GM18907 (cell line): ENCODE measurements around the gene VWA5B1.

Experiments used
- ATAC-seq: cut with Tn5 transposase; IDR thresholded peaks from one replicate; pipeline ENCODE4 v1.9.1; 2021; ENCODE audit warnings: mild to moderate bottlenecking, moderate library complexity; ENCODE audit not compliant: unreplicated experiment

The VWA5B1 gene

DNA sequence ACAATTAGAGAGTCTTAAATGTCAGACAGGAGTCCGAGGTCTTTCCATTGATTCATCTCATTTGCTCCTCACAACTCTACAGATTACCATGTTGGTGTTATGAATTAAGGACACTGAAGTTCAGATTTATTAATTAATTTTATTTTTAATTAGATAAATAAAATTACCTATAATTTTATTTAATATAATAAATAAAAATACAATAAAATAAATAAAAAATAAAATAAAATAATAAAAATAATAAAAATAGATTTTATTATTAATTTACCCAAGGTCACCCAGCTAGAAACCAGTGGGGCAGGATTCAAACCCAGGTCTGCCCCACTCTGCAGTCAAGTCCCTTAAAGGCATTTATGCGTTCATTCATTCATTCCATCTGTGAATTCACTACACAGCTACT is 72.2 kb downstream of the VWA5B1 start:
- ATAC-seq = no peak

DNA sequence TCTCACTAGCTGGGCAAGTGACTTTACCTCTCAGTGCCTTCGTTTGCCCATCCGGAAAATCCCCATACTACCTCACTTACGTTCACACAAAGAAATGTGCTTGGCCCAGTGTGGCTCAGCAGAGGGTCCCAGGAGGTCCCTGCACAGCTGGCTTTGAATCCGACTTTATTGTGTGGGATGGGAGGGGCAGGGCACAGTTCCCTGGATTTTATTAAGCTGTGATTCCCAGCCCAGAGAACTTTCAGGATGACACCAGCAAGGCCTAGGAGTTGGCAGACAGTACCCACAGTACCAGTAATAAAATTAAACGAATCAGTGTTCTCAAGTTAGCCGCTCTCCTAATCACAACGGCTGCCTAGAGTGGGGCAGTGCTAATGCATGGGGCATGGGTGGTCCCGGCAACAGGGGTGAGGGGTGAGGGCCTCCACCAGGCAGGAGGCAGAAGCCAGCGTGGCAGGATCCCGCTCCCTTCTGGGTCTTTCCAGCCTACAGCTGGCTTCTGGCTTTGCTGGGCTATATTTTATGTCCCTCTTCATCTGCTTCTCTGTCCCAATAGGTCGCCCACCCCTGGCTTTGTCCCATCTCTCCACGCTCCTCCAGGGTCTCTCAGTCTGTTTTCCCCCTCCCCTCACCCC is 74.9 kb downstream of the VWA5B1 start:
- ATAC-seq = no peak

DNA sequence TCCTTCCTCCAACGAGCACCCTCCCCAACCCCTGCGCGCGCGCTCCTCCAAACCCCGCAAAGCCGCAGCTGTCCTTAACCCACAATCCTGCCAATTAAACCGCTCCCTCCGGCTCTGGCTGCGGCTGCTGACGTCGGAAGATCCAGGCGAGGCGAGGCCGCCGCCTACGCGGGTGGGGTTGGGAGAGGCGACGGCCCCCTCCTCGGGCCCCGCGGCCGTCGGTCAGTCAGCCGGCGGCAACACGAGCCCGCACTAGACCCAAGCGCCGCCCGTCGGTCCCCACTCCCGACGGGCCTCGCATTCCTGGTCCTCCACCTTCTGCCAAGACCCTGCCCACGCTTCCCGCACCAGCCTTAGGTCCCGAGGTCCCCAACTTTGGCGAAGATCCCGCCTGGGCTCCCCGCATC is 75.4 kb downstream of the VWA5B1 start:
- ATAC-seq = no peak

DNA sequence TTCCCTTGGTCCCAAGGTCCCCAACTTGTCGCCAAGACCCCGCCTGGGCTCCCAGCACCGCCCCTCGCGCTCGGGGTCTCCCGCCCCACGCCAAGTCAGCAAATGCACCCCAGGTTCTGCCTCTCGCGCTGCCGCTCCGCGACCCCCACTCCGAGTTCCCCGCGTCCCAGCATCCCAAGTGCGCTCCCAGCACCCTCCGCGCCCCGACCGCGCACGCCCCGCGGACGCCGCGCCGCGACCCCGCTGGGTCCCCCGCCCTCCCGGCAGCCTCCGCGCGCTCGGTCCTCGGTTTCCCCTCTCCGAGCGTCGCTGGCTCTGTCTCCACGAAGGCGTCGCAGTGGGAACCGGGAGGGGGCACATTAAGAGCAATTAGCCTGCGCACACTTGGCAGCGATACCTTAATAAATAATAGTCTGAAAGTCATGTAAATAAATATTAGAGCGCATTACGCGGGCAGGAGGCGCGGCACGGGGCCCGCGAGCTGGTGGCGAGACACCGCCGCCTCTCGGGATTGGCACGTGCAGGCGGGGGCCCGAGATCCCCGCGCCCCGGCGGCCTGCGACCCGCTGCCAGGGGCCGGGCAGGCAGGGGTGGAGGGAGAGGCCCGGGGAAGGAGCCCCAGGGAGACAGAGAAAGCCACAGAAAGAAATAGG is 75.9 kb downstream of the VWA5B1 start:
- ATAC-seq = no peak

DNA sequence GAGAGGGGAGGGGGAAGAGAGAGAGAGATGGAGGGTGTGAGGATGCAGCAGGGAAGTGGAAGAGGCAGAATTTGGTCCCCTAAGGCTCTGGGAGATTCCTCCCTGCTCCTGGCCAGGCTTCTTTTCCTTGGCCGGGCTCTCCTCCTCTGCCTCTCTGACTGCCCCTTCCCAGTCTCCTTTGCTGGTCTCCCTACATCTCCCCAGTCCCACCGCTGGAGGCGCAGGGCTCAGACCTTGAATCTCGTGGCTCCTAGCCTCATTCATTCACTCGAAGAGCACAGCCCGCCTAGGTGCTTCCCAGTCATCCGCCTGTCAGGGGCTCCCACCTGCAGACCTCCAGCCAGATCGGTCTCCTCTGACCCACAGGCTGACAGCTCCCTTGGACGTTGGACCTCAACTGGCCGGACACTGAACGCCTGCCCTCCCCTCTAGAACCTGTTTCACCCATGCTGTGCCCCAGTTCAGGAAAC is 76.5 kb downstream of the VWA5B1 start:
- ATAC-seq = no peak

DNA sequence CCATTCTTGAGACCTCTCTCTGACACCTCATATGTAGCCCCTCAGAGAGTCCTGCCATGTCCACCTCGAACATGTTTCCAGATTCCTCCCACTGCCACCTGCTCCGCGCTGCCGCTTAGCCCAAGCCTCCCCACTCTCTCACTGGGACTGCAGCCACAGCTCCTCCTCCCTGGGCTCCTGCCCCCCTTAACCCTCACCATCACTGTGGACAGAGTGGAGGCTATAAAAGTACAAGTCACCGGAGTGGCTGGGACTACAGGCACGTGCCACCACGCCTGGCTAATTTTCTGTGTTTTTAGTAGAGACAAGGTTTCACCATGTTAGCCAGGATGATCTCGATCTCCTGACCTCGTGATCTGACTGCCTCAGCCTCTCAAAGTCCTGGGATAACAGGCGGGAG is 77.0 kb downstream of the VWA5B1 start:
- ATAC-seq = no peak

DNA sequence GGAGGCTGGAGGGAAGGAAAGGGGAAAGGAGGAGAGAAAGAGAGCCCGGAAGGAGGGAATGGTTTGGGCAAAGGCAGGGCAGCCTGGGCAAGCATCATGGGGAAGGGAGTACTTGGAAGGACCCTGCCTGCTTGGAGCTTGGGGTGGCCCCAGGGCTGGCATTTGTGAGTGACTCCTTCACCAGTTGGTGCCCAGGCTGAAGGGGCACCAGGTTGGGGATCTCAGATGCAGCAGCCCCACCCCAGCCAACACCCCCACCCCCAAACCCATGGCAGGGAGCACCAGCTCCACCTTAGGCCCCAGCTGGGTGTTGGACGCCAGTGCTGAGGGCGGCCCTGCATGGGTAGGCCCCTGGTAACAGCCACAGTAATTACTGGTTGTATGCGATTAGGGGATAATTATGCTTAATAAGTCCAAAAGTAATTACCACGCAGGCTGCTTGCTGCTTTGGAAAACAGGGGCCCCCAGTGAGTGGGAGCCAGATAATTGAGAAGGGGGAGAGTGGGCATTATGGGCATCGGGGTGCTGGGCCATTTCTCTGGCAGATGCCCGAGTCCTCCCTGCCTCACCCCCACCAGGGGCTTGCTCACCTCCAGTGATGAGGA is 78.3 kb downstream of the VWA5B1 start:
- no peak for ATAC-seq

DNA sequence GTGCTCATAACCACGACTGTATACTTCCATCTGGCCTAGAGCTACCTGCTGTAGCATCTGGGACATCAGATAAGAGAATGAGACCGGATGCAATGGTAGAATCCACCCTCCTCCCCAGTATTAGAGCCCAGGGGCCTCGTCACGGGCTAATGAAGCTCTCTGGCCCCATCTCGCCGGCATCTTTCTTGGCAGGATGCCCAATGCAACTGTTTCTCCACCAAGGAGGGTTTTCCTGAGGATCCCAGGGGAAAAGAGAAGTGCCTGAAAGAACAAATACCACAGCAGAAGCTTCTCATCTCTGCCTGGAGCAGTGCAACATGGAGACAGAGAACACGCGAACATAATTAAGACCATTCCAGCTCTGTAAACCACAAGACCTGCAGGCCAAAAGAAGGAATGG is 80.0 kb downstream of the VWA5B1 start:
- no peak for ATAC-seq

DNA sequence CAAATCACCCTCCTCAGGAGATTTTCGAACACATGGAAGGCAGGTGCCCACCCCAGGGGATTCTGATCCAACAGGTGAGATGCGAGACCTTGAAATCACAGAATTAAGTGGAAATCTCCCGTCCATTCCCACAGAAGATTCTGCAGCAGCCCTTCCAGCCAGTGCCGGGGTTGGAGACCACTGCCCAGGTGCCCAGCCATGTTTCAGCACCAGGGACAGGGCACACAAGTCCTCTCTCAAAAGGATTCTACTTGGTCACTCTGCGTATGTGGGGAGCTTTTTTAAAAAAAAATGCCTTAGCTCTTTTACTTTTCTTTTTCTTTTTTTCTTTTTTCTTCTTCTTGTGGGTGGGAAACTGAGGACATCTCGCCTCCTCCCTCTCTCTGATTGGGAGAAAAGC is 80.7 kb downstream of the VWA5B1 start:
- ATAC-seq = no peak

DNA sequence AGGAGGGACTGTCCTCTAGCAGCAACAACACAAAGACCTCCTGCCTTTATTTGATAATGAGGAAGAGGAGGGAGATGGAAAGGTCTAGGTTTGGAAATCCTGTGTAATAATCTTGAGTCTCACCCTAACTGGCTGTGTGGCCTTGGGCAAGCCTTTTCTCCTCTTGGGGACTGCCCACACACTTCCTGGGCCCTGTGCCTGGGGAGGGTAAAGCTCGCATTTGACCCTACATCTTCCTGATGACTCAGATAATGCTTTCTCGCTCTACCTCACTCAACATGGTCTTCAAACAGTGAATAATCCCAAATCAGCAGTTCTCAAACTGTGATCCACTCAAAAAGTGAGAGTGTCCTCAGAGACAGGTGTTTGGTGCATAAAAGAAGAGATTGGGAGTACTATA is 81.2 kb downstream of the VWA5B1 start:
- ATAC-seq = no peak

DNA sequence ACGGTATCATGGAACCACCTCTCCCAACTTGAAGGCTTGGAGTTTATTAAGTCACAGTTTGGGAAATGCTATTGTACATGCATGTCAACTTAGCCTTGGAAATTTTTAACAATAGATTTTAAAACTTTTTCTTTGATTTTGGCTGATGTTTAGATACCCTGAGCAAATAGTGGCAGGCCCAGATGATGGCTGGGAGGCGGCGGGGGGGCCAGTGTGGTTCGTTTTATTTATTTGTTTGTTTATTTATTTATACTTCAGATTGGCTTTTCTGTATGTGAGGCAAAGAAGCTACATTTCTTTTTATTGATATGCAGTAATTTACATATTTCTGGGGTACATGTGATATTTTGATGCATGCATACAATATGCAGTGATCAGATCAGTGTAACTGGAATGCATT is 82.0 kb downstream of the VWA5B1 start:
- no peak for ATAC-seq

DNA sequence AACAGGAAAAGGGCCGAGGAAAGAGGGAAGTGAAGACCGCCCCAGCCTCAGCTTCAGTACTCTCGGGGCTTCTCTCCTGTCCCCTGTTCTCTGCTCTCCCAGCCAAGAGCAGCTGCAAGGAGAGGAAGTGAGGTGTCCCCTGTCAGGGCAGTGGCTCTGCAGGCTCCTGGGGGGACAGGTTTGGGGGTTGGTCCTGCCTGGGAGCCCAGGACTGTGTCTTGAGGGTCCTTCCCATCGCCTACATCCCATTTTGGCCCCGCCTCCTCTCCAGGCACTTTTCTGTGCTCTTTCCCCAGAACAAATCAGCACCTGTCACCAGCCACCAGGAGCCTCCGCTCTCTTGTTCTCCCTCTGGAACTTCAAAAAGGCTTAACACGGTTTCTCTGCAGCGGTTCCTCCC is 82.6 kb downstream of the VWA5B1 start:
- no peak for ATAC-seq

DNA sequence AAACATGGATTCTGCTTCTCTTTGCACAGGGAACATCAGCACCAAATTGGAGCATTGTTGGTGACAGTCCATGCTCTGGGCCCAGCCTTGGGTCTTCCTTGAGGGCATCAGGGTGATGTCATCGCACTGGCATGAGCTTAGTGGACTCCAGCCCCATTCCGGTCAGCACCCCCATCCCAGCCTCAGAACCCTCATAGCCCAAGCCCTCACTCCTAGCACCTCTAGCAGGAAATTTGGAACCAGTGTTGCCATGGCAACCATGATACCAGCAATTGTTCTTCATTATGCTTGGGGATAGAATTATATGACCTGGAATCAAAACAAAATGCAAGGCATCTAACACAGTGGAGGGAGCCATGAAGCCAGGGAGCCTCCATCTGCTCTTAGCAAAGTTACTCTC is 83.1 kb downstream of the VWA5B1 start:
- ATAC-seq = no peak

DNA sequence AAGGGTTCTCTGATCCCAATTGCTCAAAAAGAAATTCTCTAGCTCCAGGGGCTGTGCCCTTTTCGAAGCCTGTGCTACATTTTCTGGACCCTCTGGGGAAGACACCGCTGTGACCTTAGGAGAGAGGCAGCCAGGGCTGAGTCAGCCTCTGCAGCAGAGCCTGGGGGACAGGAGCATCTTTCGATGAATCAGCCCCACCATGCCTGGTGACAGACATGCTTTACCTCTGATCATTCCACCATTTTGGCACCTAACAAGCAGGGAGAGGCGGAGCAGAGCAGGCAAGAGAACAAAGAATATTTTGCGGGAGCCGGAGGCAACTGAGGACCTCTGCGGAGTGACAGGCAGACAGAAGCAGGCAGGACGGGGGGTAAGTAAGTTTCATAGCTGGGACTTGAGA is 84.9 kb downstream of the VWA5B1 start:
- ATAC-seq = no peak

DNA sequence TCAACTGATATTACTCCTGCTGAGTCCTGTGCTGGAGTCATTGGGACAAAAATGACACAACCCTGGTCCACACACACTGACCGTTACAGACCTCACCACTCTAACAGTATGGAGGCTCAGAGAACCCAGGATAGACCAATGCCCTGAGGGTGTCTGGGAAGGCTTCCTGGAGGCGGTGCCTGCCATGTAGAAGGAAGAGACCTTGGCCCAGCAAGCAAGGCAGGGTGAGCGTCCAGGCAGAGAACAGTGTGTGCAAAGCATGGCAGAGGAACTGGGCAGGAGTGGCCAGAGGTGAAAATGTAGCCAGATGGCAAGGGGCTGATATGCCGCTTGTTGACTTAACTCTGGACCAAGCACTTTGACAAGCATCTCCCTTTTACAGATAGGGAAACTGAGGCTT is 85.5 kb downstream of the VWA5B1 start:
- no peak for ATAC-seq

DNA sequence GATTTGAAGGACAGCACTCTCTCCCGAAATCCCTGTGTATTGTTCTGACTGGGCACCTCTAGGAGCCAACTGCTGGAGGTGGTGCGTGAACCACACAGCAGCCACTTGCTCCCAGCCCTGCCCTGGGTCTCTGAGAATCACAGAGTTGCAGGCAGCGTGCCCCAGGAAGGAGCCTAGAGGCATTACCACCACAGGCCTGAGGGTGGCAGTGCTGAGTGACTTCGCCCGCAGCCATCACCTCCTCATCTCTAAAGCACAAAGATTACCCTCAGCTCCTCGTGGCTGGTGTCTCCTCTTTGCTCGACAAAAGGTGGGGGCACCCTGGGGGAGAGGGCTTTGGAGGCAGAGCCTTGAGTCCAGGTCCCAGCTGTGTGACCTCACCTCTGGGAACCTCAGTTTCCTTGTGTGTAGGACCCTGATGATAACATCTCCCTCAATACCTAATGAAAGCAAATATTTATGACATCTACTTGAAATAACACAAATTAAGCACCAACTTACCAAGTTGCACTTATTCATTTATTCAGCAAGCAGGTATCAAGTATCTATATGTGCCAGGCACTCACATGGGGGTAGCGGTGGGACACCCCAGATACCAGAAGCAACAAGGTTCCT is 86.3 kb downstream of the VWA5B1 start:
- no peak for ATAC-seq

DNA sequence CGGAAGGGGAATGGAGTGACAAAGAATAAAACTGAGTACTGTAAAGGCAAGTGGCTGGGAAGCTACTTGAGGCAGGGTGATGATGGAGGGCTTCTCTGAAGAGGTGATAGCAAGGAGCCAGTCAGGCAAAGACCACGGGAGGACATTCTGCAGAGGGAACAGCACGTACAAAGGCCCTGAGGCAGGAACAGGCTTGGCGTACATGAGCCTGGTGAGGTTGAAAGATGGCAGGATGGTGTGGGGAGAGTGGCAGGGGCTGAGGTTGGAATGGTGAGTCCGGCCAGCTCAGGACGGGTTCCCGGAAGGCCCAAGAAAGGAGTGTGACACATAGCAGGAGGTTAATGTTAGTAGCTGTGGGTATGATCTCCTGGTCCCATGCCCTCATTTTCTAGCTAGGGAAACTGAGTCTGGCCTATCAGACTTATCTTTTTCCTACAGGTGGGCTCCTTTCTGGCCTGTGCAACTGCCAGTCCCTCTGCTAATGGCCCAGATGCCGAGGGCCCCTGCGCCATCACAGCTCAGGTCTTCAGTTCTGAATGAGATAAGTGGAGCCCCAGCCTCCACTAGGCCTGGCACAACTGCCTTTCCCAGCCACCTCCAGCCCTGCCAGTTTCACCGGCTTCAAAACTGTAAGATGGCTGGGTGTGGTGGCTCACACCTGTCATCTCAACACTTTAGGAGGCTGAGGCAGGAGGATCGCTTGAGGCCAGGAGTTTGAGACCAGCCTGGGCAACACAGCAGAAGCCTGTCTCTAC is 87.0 kb downstream of the VWA5B1 start:
- no peak for ATAC-seq

DNA sequence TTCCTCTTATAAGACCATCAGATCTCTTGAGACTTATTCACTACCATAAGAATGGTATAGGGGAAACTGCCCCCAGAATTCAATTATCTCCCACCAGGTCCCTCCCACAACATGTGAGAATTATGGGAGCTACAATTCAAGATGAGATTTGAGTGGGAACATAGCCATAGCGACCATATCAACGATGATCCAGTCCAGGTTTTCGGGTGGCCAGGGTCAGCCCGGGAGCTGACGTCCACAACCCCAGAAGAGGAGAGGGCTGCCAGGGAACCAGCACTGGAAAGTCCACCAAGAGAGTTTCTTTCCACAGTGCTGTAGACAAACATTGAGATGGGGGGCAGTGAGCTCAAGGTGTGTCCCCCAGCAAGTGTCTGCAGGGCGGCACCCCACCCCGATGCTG is 88.4 kb downstream of the VWA5B1 start:
- ATAC-seq = no peak

DNA sequence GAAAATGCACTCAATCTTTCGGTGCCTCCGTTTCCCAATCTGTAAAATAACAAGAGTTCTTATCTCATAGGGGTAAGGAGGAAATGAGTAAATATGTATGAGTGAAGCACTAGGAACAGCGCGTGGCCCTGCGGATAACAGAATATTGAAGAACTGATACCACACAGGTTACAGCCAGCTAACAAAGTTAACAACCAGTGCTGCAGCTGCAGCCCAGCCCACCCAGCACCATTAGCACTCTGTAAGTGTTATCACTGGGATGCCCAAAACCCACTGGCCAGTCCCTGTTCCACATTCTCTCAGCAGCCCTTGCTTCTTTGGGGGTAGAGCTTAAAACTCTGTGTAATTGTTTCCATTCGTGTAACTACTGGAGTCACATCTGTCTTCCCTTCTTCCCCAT is 89.5 kb downstream of the VWA5B1 start:
- ATAC-seq = no peak

DNA sequence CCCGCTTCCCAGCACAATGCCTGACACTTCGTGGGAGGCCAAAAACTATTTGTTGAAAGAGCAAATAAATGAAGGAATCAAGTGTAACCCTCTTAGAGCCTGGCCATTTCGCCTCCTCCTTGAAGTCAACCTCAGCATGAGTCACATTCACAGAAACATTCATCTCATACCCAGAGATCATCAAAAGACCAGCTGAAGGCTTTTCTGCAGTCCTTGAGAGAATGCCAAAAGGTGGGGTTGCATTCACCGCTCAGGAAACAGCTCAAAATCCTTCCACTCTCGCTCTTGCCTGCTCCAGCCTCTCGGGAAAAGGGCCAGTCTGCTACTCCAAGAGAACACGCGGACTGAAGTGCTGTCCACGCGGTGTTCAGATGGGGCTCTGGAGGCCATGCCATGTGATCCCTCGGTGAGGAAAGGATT is 90.0 kb downstream of the VWA5B1 start:
- no peak for ATAC-seq

DNA sequence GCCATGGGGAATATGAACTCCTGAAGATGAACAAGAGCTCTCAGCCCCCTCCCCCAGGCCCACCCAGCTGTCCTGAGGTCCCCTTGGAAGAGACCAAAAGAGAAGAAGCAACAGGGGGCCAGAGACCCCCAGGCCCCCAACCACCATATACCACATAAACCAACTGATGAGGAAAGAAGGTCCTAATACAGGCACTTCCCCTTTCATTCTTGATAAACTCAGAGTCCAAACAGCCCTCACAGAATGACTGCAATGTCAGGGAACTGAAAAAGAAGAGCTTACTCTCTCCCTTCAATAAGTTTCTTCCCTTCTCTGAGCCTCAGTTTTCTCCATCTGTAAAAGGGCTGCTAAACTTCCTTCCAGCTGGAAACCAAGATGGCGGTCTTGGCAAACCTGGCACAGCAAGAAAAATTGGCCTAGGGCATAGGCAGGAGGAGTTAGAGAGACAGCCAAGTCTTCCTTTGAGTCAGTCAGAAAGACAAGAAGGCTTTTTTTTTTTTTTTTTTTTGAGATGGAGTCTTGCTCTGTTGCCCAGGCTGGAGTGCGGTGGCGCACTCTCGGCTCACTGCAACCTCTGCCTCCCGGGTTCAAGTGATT is 90.5 kb downstream of the VWA5B1 start:
- no peak for ATAC-seq
